Left lung (tissue), 10 donors: Measurements from ENCODE around the gene CISD2. TPM values are rescaled to one million over a fixed set of nuclear protein-coding genes. Genes with fewer than 3 reads are reported as not detected.

Experiments
- ATAC-seq: fragments of 200-7000 bp; cut with Tn5 transposase; one replicate; pipeline ENCODE4 v1.9.1; 2020; ENCODE audit warnings: moderate library complexity
- DNase-seq, 4 donors: peaks; one replicate each; pipeline ENCODE4 v3.0.0-alpha.2; 2013 to 2020
- H3K27ac ChIP-seq, 2 donors: fragments of 200-600 bp; sonication (generic) in 1 of 2; one replicate each; pipeline versions ENCODE4 v1.5.0 to v1.8.0; 2020 to 2021
- H3K27me3 ChIP-seq, 2 donors: fragments of 200-600 bp; sonication (generic) in 1 of 2; one replicate each; pipeline versions ENCODE4 v1.5.0 to v1.8.0; 2020 to 2021
- H3K36me3 ChIP-seq, 2 donors: fragments of 200-600 bp; sonication (generic) in 1 of 2; one replicate each; pipeline versions ENCODE4 v1.5.0 to v1.8.0; 2020 to 2021
- H3K4me1 ChIP-seq, 2 donors: fragments of 200-600 bp; one replicate each; pipeline ENCODE4 v1.8.0; 2021
- H3K4me3 ChIP-seq, 2 donors: fragments of 200-600 bp; sonication (generic) in 1 of 2; one replicate each; pipeline versions ENCODE4 v1.5.0 to v1.8.0; 2020 to 2021; ENCODE audit warnings: mild to moderate bottlenecking in 1 of 2
- H3K9me3 ChIP-seq, 2 donors: fragments of 200-600 bp; sonication (generic) in 1 of 2; one replicate each; pipeline versions ENCODE4 v1.5.0 to v1.8.0; 2020 to 2021
- CTCF ChIP-seq, 2 donors: fragments of 200-600 bp; sonication (generic) in 1 of 2; IDR thresholded peaks; one replicate each; pipeline versions ENCODE4 v1.5.0 to v1.8.0; 2021; ENCODE audit warnings: antibody characterized with exemption in 2 of 2
- intact Hi-C, 2 donors: fragments of 100-400 bp; cut with DNase I; formaldehyde crosslinking; loops; one replicate each; pipeline versions ENCODE4 v1.11.2 to v1.14.2; 2022
- polyA plus RNA-seq, 6 donors: library from polyadenylated mRNA; unstranded; fragments of 120-200 nt; gene quantifications; one replicate each; pipeline ENCODE4 v1.2.1, GENCODE V29; 2013; ENCODE audit not compliant: insufficient read length in 6 of 6
- total RNA-seq, 2 donors: library from RNA; stranded (reverse); fragmentation: NEBNext Ultra II Directional; extraction: Animal tissue kit (Norgen Biotek cat#: 25700); gene quantifications; one replicate each; pipeline ENCODE4 v1.2.1, GENCODE V29; 2021
- donor health status: DM: no; HTN: yes; CAD: no.
- donor health status: DM: no; HTN: no; CAD: no.

The CISD2 gene
- total and polyA plus RNA-seq, 8 donors, result 30.6 to 38.6 (median 33.7) TPM

GRCh38 chr4:102847687-102848086 lies 21.1 kb upstream of the CISD2 start:
- no peak for ATAC-seq

DNA sequence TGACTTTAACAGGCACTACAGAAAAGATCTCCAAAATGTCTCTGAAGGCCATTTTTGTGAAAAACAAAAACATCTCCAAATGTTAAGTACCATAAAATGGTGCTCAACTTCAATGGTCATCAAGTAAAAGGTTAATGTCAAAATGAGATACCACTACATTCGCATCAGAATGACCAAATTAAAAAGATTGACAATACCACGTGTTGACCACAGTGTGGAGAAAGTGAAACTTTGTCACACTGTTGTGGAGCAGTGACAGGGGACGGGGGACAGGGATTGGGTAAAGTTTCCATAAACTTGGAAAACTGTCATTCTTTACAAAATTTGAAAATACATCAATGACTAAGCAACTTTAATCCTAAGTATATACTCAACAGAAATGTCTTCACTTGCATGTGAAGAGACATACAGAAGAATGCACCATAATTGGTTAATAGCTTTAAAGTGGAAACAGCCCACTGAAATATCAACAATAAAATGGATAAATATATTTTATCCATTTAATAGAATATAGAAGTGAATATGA lies 19.1 kb upstream of the CISD2 start:
- H3K36me3 ChIP-seq, result no peaks in the 10 kb centered on the region
- DNase-seq (no peak), ATAC-seq (no peak)
- intact Hi-C loops, result no loop called here
- H3K4me1 ChIP-seq, result no peaks in the 10 kb centered on the region
- H3K4me3 ChIP-seq, result no peak overlapping the region
- H3K9me3 ChIP-seq, result no peaks in the 10 kb centered on the region
- no peak overlapping the region for H3K27ac ChIP-seq
- TF ChIP-seq CTCF (IDR thresholded peaks at IDR 0.05), result no peak
- H3K27me3 ChIP-seq, result no peaks in the 10 kb centered on the region

More at GRCh38 chr4:102847687-102848086, 21.1 kb upstream of the CISD2 start:
- no peak for TF ChIP-seq CTCF (IDR thresholded peaks at IDR 0.05)
- no peaks in the 10 kb centered on the region for H3K36me3 ChIP-seq
- intact Hi-C loops, result no loop called here
- H3K27me3 ChIP-seq, result no peaks in the 10 kb centered on the region
- H3K9me3 ChIP-seq, result no peaks in the 10 kb centered on the region
- DNase-seq, result no peak
- no peak overlapping the region for H3K4me3 ChIP-seq
- H3K27ac ChIP-seq, result no peak overlapping the region
- no peaks in the 10 kb centered on the region for H3K4me1 ChIP-seq

DNA sequence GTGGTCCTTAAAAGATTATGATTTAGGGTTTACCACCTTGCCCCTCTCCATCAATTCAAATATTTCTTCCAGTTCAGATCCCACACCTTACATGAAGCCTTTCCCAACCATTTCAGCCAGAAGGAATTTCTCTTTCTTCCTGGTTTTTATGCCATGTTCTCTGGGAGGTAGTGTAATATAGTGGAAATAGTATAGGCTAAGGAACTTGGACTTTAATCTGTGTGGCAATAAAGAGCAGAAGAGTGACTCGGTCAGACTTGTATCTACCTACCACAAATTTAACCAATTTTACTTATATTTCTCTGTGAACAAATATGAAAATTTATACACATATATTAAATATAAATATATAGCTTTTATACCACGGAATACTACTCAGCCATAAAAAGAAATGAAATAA lies 18.4 kb upstream of the CISD2 start:
- no peaks in the 10 kb centered on the region for H3K36me3 ChIP-seq
- no peak for TF ChIP-seq CTCF (IDR thresholded peaks at IDR 0.05)
- no peaks in the 10 kb centered on the region for H3K27me3 ChIP-seq
- no peaks in the 10 kb centered on the region for H3K4me1 ChIP-seq
- no peak overlapping the region for H3K4me3 ChIP-seq
- no peaks in the 10 kb centered on the region for H3K9me3 ChIP-seq
- intact Hi-C loops, result no loop called here
- no peak for DNase-seq
- ATAC-seq, result no peak
- no peak overlapping the region for H3K27ac ChIP-seq

DNA sequence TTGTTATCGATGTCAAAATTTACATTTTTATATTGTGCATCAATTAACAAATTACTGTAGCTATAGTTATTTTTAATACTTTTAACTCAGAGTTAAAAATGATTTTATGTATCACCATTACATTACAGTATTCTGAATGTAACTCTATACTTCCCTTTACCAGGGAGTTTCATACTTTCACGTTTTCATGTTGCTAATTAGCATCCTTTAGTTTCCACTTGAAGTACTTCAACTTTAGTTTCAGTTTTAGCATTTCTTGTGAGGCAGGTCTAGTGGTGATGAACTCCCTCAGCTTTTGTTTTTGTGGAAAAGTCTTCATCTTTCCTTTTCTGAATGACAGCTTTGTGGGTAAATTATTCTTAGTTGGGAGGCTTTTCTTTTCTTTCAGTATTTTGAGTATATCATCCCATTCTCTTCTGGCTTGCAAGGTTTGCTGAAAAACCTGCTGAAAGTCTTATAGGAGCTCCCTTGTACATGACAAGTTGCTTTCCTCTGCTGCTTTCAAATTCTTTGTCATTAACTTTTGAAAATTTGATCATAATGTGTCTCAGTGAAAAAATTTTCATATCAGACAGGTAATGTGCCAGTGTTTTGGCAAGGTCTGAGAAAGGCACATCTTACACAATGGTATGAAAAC lies 9.8 kb upstream of the CISD2 start:
- no peak overlapping the region for H3K4me3 ChIP-seq
- DNase-seq (no peak), ATAC-seq (no peak)
- no peak overlapping the region for H3K27ac ChIP-seq
- H3K9me3 ChIP-seq, result peaks cover 0 to 20% of the 10 kb centered on the region in 2 donors
- intact Hi-C loops, result no loop called here
- no peaks in the 10 kb centered on the region for H3K36me3 ChIP-seq
- no peak for TF ChIP-seq CTCF (IDR thresholded peaks at IDR 0.05)
- no peaks in the 10 kb centered on the region for H3K27me3 ChIP-seq
- H3K4me1 ChIP-seq, result peaks cover 0 to 9% of the 10 kb centered on the region in 2 donors

- no peak overlapping the region for H3K27ac ChIP-seq
- H3K36me3 ChIP-seq, result no peaks in the 10 kb centered on the region
- DNase-seq, result no peak
- ATAC-seq, result peak; percentile 32
- intact Hi-C loops, result no loop called here
- H3K27me3 ChIP-seq, result no peaks in the 10 kb centered on the region
- H3K4me1 ChIP-seq, result peaks cover 0 to 9% of the 10 kb centered on the region in 2 donors
- TF ChIP-seq CTCF (IDR thresholded peaks at IDR 0.05), result no peak
- H3K9me3 ChIP-seq, result peaks cover 0 to 20% of the 10 kb centered on the region in 2 donors
- no peak overlapping the region for H3K4me3 ChIP-seq
Observed at GRCh38 chr4:102860611-102861324, 8.0 kb upstream of the CISD2 start.
